Measurements from ENCODE around the gene GAB4. TPM values are rescaled to one million over a fixed set of nuclear protein-coding genes. Genes with fewer than 3 reads are reported as not detected.

GAB4 gene
- total and polyA plus RNA-seq, 2 of the 8 experiments (the other 6 are each of a cell fraction or from before 2014, with no cell fraction given) = 0.03 to 0.17 TPM

DNA sequence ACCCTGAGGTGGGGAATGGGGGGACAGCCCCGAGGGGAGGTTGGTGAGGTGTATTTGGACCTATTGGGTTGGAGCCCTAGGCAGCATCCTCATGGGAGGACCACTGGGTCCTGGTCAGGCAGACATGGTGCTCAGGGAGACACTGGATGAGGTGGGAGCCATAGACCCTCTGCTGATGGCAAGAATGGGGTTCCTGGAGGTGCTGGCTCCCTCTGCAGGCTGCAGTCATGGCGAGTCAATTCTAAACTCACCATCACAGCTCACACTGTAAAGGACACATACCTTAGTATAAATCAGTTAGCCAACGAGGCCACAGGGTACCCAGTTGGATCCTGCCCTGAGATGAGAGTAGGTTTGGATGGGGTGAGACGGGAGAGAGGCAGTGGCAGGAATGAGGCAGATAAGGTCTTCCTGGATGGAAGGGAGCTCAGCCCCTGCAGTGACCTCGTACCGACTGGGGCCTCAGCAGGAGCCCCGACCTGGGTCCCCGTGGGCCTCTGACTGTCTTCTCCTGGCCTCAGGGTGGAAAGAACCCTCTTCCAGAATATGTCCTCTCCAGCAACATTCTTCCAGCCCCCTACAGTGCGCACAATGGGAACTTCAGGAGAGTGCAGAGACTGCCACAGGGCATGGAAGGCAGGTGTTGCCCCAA is 1.7 kb upstream of the GAB4 start (continued):
- TF ChIP-seq CTCF (IDR thresholded peaks at IDR 0.05; ENCODE audit: control extremely low read depth in 1 of 3, insufficient read depth in 1 of 3, low read depth in 1 of 3, low read length in 3 of 3) = peak; percentile 31 to 41 (median 40); a peak in 3 of 4 replicates
- no peak for TF ChIP-seq SIN3A (conservative IDR thresholded peaks at IDR 0.05 in 1 of 2, IDR thresholded peaks at IDR 0.05 in 1 of 2; ENCODE audit: low read depth in 1 of 2, low read length in 2 of 2)
- no peak for TF ChIP-seq EGR1 (IDR thresholded peaks at IDR 0.05; ENCODE audit: borderline replicate concordance, low read depth, low read length)

Measured in H1 (cell line).